GM12874 (cell line): ENCODE measurements around the gene FRAT2.

Source experiments
- CTCF ChIP-seq: IDR thresholded peaks from 2 replicates; pipeline ENCODE4 v1.5.1; 2011; ENCODE audit warnings: low read depth, mild to moderate bottlenecking, control low read depth, low read length, moderate library complexity; ENCODE audit not compliant: insufficient read depth

Gene FRAT2

GRCh38 chr10:97355571-97355975 is 21.0 kb upstream of the FRAT2 start:
- no peak for TF ChIP-seq CTCF

- no peak for TF ChIP-seq CTCF
Measured at GRCh38 chr10:97353945-97354344, 19.4 kb upstream of the FRAT2 start.

- no peak for TF ChIP-seq CTCF
Measured at GRCh38 chr10:97349752-97350513, 15.4 kb upstream of the FRAT2 start.

- TF ChIP-seq CTCF, result no peak
Measured at GRCh38 chr10:97347317-97347716, 12.8 kb upstream of the FRAT2 start.

GRCh38 chr10:97341416-97341815 is 6.9 kb upstream of the FRAT2 start:
- TF ChIP-seq CTCF, result no peak

- no peak for TF ChIP-seq CTCF
Measured at GRCh38 chr10:97338041-97338440, 3.5 kb upstream of the FRAT2 start.

GRCh38 chr10:97336942-97337831 is 2.7 kb upstream of the FRAT2 start:
- TF ChIP-seq CTCF, result no peak
